Hematopoietic multipotent progenitor cell treated with erythropoietin and hydrocortisone succinate and interleukin-3 and kit ligand, for 4 days (in vitro differentiated cells): ENCODE results near the gene C1R.

Source experiments
- DNase-seq: peaks from one replicate; pipeline ENCODE4 v3.0.0-alpha.2; 2015

Gene C1R

DNA sequence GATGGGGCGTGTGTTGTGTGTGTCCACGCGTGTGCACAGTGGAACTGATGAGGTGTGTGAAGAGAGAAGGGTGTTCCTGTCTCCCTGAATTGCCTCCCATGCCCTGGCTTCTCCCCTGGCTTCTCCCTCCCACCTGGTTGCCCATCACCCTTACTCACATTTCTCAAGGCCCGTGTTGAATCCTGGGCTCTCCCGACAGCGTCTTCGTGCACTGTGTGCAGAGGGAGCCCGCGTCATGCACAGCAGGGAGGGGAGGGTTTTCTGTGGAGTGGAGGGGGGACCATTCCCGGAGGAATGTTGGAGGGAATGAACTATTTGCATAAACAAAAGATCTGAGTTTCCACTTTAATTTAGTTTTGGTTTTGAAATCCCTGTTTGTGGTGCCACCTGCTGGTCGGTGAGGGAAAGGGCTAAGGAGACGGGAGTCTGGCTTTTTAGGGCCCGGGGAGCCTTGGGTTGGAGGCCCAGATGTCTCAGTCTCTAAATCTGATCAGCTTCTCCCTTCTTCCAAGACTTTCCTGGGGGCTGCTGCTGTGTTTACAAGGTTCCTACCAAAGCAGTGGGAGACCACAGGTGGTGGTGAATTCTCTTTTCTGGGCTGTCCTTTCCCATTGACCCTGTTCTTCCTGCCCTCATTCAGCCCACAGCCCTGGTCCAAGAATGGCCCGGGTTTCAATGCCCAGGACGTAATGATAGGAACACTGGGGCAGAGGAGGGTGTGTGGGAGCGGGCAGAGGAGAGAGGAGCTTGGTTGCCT lies at the start of gene C1R:
Gene C1R (minus strand): TSS at position 217 of the 757 bp plus-strand sequence. CDS start 57 bp downstream, at position 160.
- peak; percentile 77 for DNase-seq

DNA sequence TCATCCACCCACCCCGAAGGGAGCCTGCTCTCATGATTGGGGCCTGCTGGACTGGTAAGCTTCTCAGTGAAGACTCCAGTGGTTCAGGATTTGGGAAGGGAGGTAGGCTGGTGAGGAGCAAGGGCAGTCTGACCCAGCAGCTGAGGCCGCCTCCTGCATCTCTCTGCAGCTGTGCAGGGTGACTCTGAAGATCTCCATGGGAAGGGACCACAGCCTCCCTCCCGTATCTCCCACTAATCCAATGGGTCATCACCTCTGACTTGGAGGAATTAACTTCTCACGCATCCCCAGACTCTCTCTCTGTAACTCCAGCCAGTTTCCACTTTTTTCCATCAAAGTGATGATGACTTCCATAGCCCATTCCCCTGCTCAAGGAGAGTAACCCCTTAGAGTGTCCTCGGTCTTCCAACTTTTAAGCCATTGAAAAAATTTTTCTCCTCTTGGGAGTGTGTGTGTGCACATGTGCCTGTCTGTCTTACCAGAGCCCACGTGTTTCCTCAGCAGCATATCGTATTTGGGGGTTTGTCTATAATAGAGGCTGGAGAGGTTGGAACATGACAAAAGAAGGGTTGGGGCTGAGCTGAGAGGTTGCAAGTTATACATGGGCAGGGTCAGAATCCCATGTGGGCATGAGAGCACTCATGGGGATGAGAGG lies 49.2 kb upstream of the C1R start:
- DNase-seq: no peak

DNA sequence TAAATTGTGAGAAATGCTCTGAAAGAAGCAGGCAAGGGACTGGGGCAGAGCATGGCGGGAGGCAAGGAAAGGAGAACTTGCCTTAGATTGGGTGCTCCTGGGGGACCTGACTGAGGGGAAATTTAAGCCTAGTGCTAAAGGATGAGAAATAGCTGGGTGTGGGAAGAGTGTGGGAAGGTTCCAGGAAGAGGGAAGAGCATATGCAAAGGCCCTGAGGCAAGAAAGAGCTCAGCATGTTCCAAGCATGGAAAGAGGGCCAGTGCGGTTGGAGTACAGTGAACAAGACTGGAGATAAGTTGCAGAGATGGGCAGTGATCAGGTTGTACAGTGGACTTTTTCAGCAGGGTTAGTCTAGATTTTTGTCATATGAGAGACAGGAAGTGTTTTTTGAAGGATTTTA lies 47.0 kb upstream of the C1R start:
- DNase-seq: no peak

DNA sequence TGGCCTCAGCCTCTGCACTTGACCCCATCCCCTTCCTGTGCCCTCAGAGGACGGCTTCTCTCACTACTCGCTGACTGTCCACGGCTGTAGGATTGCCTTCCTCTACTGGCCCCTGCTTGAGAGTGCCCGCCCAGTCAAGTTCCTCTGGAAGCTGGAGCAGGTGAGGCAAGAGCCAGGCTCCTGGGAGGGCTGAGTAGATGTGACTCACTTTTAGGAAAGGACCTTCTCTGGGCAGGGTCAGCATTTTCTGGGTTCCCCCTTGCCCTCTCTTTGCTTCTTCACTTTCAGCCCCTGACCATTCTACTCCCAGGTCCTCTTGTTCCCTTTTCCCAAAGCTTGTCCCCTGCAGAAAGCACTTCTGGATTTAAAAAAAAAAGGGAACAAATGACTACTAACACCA lies 45.7 kb upstream of the C1R start:
- DNase-seq: no peak

DNA sequence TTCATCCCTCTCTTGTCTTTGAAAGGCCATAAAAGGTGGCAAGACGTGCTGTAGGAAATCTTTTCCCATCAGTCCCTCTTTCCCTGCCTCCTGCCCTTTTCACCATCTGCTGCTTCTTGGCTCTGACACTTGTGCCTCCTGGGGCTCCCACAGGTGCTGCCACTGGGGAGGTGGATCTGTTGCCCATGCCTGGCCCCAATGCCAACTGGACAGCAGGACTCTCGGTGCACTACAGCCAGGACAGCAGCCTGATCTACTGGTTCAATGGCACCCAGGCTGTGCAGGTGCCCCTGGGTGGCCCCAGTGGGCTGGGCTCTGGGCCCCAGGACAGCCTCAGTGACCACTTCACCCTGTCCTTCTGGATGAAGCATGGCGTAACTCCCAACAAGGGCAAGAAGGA lies 44.4 kb upstream of the C1R start:
- DNase-seq: no peak

DNA sequence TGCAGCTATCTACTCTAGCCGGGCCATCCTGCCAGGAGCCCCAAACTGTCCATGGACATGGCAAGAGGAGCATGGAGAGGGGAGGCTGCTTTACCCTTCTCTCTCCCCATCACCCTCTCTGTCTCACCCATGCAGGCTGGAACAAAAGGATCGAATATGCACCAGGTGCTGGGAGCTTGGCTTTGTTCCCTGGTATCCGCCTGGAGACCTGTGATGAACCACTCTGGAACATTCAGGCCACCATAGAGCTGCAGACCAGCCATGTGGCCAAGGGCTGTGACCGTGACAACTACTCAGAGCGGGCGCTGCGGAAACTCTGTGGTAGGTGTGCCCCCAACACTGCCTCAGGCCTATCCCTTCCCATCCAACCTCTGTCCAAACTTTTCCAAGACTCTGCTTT lies 43.8 kb upstream of the C1R start:
- DNase-seq: no peak

DNA sequence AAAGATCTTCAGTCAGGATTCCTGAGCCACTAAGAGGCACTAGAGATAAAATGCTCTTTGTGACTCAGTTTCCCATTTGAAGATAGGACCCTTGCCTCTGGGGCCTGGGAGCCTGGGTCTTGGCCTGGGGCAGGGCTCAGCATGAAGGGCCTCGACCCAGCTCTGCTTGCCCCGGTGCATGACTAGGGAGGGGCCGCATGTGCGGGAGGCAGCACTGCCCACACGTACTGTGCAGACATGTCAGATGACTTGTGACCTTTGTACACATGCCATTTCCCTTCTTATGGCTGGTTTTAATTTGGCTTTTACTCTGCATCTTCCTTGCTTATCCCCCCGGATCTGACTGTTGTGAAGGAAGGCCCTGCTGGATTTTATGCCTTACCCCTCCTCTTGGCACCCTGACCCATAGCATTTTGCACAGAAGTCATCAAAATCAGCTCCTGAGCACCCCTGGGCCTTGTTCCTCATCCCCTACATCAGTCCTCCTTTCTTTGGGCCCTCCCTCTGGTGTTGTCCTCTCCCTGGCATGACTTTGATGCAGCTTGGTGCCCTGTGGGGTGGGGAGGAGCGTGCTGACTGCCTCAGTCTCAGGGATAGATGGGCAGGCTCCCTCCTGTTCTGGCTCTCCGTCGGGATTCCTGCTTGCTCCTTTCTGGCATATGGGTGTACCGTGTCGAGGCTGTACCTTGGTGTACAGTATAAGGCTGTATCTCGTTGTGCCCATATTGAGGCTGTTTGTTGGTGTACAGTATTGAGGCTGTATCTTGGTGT lies 42.3 kb upstream of the C1R start:
- no peak for DNase-seq

DNA sequence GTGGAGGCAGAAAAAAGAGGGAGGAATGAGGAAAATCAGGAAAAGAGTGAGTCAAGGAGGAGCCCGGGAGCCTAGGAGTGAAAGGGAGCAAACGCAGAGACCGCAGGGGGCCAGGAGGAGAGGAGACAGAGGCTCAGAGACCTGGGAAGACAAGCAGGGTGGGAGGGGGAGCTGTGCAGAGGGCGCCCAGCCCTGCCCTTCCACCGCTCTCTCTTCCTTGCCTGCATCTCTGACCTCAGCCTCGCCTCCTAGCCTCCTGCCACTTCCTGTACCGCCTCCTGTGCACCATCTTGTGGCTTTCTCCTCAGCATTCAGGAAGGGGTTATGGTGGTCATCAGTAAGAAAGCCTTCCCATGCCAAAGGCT lies 39.2 kb upstream of the C1R start:
- DNase-seq: peak; percentile 80

DNA sequence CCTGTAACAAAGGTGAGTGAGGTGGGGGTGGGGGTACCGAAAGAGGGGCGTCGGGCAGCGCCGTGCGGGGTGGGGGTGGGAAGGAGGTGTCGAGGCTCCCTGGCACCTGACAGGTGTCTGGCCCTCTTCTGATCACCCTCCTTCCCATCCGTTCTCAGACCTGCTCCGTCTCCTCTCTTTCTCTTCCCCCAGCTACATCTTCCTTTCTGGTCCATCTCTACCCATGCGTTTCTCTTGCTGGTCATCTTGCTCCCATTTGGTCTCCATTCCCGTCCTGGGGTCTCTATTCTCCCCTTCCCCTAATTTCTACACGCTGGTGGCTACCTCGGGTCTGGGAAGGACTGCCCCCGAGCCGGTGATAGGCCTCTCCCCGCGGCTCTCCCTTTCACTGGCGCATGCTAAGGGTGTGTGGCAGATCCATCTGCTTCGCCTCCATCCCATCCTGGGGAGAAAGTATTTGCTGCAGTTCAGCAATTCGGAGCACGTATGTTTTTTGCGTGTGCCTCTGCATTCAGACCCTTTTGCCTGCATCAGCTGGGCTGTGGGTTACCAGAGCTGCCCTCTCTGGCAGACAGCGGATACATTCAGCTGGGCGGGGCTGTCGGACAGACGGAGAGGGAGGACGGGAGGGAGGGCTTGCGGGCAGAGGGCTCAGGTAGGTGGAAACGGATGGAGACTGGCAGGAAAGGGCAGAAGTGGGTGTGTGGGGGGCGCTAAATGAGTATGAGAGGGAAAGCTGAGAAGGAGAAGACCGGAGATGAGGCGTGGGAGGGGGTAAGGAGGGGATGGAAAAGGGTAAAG lies 38.7 kb upstream of the C1R start:
- DNase-seq: peak; percentile 78

DNA sequence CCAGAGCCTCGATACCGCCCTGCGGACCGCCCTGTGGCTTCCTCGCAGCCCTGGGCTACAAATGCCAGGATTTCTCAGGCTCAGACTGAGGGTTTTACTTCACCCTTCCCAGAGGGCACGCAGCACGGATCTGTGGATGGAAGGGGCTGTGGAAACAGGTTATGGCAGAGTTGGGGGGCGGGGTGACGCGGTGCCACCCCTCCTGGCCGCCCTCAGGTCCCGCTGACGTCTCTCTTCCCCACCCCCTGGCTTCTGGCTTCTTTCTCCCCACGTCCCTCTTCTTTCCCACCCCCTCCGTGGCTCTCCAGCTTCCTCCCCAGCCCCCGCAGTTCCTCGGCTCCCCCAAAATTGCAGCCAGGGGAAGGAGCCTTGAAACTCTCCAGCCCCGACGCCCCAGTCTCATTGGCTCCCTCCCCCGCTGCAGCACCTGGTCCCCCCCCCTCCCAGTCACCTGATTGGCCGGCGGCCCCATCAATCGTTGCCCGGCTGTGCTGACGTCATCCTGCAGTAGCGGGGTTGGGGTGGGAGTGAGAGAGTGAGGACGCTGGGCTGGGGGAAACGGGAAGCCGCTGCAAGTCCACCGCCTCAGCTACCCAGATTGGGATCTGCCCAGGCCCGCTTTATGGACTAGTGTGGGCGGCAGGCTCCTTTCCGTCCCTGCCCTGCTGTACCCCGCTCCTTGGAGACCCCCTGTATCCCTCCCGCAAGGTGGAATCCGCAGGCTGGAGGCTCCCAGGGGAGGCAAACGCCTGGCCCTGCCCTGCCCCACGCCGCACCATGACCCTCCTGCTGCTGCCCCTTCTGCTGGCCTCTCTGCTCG lies 37.8 kb upstream of the C1R start, which contains the start of gene CLSTN3:
Gene CLSTN3 (plus strand): TSS at position 500 of the 820 bp plus-strand sequence. CDS start 278 bp downstream, at position 778.
- peak; percentile 87 for DNase-seq

DNA sequence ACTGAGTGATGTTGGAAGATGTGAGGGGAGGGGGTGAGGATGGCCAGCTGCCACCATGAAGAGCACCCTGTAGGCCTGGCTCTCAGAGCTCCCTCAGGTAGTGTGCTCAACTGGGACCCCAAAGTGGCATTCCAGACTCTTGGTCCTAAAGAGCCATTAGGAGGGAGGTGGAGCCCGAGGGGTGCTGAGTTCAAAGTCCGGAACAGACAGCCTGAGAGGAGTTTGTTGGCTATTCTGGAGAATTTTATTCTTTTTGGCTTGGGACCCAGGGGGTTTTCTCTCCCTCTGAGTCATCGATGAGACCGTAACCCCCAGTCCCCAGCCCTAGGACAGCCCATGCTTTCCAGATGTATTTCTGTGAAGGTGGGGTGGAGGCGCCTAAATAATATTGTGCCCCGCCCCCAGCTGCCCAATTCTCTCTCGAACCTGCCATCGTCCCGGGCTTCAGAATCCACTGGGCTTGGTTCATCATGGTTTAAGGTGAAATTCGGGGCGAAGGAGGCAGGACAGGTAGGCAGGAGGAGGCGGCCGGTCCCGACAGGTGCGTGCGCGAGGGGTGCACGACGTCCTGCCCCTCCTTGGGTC lies 37.1 kb upstream of the C1R start:
- no peak for DNase-seq

DNA sequence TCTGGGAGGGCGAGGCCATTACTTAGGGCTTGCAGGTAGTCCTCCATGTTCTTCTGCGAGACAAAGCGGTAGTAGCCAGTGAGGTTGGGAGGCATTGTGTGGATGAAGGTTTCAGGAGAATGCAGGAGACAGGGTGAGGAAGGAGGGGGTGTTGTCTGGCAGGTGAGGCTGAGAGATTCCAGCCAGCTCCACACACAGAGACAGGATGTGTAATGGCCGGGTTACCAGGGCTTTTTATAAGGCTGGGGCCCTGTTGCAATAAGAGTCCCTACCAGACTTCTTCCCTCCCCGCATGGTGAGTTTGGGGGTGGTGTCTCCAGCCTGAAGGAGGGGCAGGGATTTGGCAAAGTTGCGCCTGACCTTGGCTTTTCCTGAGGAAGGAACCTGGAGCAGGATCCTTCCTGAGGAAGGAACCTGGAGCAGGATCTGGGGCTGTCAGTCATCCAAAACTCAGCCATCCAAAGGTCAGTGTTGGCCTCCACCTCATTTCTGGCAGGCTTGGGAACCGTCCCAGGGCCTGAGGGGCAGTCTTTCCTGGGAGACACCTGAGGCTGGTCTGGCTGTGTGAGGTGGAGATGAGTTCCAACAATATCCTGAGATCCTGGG lies 36.5 kb upstream of the C1R start, which contains the start of gene RBP5:
Gene RBP5 (minus strand): TSS at position 209 of the 606 bp plus-strand sequence. CDS start 114 bp downstream, at position 95.
- DNase-seq: no peak

DNA sequence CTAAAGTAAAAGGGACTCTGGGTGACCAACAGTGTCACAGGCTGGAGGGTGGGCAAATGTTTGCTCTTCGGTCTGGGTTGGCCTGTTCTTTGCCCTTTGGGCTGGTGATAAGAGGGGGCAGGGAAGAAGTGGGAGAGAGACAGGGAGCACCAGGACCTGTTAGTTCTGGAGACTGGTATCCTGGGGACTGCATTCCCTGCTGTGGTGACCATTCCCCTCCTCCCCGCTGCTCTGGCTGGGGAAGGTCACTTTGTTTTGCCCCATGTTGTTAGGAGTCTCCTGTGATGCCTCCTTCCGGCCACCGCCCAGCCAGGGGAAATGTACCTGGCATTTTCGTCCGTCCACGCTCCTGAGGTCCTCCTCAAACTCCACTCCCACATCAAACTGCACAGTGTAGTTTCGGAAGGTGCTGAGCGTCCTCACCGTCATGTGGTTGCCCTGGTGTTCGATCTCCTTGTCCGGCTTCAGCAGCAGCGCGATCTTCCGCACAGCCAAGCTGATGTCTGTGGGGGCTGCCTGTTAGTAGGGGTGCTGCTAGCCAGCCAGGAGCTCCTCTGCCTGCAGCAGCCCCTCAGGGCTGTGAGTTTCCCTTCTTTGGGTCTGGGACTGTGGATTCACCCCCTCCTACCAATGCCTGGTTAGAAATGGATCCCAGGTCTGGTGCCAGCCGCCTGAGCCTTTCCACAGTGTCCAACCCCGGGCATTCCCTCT lies 35.8 kb upstream of the C1R start:
- DNase-seq: no peak

DNA sequence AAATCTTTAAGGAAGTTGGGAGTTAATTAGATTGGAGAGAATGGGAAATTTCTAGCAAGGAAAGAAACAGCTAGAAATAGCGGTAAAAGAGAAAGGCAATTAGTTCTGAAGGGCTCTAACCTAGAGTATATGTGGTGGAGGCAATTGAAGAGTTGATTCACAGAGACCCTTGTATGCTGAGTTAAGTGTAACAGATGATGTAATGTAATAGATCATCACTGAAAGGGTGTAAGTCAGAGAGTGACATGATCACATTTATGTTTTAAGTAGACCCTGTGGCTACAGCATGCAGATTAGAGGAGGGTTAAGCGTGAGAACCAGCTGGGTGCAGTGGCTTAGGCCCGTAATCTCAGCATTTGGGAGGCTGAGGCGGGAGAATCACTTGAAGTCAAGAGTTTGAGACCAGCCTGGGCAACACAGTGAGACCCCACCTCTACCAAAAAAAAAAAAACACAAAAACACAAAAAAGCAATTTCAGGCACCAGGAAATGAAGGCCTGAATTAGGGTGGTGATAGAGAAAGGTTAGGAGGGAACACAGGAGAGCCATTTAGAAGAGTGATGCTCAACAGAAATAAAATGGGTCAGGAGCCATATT lies 33.5 kb upstream of the C1R start:
- no peak for DNase-seq

DNA sequence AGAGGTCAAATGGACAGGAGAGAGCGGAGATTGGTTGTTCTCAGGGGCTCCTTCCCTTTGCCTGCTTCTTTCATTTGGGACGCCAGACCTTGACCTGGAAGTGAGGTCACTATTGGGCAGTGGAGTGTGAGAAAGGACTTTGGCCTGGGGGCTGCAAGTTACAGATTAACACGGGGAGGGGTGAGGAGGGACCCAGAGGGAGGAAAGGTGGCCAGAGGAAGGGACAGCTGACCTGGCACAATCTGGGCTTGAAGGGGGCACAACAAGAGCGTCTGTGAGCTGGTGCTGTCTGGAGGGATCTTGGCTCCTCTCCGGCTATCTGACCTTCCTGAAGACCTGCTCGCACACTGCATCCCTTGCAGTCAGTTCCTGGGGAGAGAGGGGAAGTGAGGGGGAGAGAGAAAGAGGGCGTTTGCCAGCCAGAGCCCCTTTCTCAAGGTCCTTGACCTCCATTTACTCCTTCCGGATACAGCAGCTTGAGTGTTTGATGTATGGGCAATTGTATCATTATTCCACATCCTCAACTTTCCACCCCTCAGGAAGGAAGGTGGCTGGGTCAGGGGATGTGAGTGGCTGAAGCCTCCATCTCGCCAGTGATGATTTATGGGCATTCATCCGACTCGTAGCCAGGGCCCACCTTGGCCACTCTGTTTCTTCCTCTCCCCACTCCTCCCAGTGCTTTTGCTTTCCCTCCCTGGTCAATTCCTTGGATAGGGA lies 31.7 kb upstream of the C1R start:
- DNase-seq: no peak

DNA sequence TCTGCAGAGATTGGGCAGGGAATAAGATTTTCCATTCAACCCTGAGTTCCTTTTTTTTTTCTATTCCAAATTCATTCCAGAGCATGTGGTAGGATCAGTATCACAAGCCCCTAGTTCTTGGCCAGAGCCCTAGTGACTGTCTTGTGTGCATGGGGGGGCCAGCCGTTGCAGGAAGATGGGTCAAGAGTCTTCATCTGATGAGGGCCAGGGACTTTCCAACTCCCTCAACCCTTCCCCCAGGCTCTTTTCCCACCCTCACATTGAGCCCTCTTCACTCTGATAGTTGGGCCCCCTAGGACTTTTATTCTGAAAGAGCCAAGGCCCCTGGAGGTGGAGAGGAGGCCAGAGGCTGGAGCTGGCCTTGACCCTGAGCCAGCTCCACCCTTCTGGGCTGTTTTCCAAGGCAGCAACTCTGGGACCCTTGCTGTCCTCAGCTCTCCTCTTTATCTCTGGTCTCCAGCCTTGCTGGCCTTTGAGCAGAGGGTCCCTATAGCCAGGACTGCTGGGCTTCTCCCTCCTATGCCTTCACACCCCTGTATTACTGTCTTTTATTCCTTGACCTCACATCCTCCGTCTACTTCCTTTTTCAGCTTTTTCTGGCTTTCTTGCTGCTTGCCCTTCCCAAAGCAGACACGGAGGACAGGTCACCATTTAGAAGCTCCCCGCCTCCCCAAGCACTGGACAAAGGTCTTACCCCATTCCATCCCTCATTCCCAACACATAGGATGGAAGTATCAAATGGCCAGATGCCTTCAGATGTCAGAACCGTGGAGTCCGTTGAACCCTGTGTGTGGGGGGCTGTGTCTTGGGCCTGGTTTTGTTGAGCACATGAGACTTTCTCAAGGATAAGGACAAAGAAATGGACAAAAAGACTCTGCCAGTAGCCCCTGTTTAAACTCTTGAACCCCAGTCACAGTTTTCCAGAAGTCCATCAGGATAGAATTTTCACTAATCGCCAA lies 30.8 kb upstream of the C1R start:
- peak; percentile 62 for DNase-seq

DNA sequence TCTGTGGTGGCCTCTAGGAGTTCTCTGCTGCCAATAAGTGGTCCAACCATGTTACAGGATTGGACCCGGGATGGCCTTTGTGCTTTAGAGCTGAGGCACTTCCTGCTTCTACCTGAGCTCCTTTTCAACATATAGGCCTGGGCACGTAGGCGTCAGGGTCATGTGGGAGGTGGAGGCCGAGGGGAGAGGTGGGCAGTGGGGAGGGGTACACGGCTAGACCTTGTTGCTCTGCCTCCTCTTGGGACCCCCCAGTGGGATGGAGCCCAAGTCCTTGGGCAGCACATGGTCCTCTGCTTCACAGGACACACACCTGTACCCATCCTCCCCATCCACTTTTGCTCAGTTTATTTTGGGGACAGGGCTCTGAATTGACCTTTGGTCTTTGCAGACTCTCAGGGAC lies 29.1 kb upstream of the C1R start:
- no peak for DNase-seq

DNA sequence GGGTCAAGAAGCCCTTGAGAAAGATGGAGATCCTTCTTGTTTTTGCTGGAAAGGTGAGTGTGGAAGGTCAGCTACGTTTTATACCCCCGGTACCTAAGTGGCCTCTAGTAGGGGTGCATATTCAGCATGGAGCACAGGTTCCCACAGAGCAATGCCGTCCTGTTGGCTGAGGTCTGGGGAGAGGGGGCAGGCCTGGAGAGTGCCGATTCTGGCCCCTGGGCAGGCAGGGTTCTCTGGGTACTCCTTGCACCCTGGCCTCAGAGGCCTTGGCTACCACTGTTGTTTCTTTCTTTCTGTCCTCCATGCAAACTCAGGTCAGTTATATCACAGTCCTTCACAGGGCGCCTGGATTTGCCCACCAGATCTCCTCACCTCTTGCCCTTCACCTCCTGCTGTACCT lies 27.9 kb upstream of the C1R start:
- no peak for DNase-seq
